Suprapubic skin (tissue), 3 donors: Measurements from ENCODE around the gene TMSB15A.
"Not testable (repeated sequence)": the region's sequence is repeated elsewhere in the genome, so short reads cannot be mapped to it uniquely, and the experiment has no call there.

Experiments used
- POLR2A ChIP-seq, 2 donors: fragments of 450-650 bp; IDR thresholded peaks; one replicate each; pipeline ENCODE4 v1.6.1; 2017; ENCODE audit warnings: antibody characterized with exemption in 2 of 2, mild to moderate bottlenecking in 2 of 2, moderate library complexity in 2 of 2
- TF ChIP-seq, protein P1 (sequence below), 2 donors: fragments of 200-600 bp in 1 of 2; fragments of 450-650 bp in 1 of 2; sonication (generic) in 1 of 2; IDR thresholded peaks; one replicate each; pipeline ENCODE4 v1.5.1; 2016 to 2019; ENCODE audit warnings: antibody characterized with exemption in 2 of 2, mild to moderate bottlenecking in 1 of 2, moderate library complexity in 1 of 2

DNA sequence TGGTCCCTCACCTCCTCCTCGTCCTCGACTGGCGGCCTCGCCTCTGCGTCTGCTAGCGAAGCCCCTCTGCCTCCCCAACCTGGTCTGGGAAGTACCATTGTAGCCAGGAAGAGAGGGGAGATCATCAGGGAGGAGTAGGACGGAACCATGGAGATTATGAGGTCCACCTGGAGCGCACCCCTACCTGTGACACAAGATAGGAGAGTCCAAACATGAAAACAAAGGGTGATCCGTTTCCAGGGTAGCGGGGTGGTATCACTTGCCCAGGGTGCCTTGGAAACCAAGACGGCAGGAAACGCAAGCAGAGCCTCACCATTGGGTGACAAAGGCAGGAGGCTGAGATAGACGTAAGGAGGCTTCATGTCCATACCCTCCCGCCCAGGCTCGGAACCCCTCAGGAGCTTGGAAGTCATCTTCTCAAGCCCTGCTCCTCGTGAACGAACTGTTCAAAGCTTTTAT, 44.7 kb downstream of the TMSB15A start, which contains the start of gene TCP11X2:
- TF ChIP-seq, protein P1, sequence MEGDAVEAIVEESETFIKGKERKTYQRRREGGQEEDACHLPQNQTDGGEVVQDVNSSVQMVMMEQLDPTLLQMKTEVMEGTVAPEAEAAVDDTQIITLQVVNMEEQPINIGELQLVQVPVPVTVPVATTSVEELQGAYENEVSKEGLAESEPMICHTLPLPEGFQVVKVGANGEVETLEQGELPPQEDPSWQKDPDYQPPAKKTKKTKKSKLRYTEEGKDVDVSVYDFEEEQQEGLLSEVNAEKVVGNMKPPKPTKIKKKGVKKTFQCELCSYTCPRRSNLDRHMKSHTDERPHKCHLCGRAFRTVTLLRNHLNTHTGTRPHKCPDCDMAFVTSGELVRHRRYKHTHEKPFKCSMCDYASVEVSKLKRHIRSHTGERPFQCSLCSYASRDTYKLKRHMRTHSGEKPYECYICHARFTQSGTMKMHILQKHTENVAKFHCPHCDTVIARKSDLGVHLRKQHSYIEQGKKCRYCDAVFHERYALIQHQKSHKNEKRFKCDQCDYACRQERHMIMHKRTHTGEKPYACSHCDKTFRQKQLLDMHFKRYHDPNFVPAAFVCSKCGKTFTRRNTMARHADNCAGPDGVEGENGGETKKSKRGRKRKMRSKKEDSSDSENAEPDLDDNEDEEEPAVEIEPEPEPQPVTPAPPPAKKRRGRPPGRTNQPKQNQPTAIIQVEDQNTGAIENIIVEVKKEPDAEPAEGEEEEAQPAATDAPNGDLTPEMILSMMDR (IDR thresholded peaks at IDR 0.05), result not testable (repeated sequence)
- TF ChIP-seq POLR2A (IDR thresholded peaks at IDR 0.05), result not testable (repeated sequence)
